NT2/D1 (cell line): ENCODE results near the gene P2RX7.

ENCODE experiments used
- SUZ12 ChIP-seq: IDR thresholded peaks from 2 replicates; pipeline ENCODE4 v1.6.1; 2011; ENCODE audit not compliant: insufficient read length, insufficient read depth; ENCODE audit errors: extremely low read depth
- YY1 ChIP-seq: IDR thresholded peaks from 2 replicates; pipeline ENCODE4 v1.6.1; 2011; ENCODE audit not compliant: insufficient read length, insufficient read depth

- TF ChIP-seq SUZ12 (no peak), YY1 (no peak)
Measured at GRCh38 chr12:121084229-121084628, 48.4 kb upstream of the P2RX7 start.
